Raji (cell line): ENCODE results near the gene NCR3LG1.
A peak's percentile ranks its signal among the peaks of the same experiment; 100 is the strongest.

ENCODE experiments used
- POLR2A ChIP-seq: IDR thresholded peaks from 2 replicates; pipeline ENCODE4 v1.6.1; 2011; ENCODE audit warnings: low read depth, low read length, control low read depth; ENCODE audit not compliant: insufficient read depth

Gene NCR3LG1

DNA sequence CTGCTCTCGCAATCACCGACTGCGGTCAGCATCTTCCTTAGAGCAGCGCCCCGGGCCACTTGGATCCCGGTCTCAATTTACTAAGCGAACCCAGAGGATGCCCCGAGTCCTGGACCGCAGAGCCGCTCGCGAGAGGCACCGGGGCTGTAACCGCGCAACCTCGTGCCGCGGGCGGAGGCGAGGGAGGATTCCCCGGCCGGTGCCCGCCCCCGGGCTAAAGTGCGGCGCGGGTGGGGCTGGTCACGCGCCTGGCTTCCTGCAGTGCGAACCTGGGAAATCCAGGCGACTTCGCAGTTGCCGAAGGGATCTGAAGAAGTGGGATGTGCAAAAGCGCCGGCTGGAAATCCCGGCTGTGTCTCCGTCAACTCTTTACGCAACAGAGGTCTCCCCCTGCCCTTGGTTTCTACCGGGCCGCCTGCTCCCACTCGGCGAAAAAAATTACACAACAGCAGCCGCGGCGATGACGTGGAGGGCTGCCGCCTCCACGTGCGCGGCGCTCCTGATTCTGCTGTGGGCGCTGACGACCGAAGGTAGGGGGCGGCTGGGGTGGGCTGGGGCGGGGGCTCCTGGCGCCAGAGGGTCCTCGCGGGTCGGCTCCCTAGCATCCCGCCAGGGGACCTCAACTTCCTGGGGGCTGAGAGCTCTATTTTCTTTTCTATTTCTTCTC is at the start of gene NCR3LG1:
Gene NCR3LG1 (plus strand): TSS at position 291 of the 667 bp plus-strand sequence. CDS start 170 bp downstream, at position 461.
- TF ChIP-seq POLR2A = peak; percentile 35; the same call in 1 of the 2 replicates

DNA sequence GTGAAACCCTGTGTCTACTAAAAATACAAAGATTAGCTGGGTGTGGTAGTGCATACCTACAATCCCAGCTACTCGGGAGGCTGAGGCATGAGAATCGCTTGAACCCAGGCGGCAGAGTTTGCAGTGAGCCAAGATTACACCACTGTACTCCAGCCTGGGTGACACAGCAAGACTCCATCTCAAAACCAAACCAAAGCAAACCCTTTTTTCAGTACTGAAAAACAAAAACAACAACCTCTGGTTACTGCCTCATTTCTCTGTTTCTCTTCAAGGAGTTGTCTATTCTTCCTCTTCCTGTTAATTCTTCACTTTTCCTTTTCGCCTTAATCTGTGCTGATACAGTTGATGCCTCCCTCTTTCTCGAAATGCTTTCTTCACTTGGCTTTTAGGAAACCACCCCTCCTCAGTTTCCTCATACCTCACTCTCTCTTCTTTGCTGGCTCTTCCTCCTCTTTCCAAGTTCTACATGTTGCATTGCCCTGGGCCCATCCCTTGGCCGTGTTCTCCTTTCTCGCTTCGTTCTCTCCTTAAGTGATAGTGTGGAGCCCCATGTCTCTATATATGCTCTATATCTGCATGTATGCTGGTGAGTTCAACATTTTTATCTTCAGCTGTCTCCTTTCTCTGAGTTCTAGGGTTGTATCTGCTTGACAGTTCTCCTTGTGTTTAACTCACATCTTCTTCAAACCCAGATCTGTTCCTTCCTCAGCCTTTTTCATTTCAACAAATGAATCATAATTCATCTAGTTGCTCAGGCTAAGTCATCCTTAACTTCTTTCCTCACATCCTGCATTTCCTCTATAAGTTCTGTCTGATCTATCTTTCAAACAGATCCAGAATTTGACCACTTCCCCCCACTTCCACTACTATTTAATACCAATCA is 38.0 kb upstream of the NCR3LG1 start:
- no peak for TF ChIP-seq POLR2A

DNA sequence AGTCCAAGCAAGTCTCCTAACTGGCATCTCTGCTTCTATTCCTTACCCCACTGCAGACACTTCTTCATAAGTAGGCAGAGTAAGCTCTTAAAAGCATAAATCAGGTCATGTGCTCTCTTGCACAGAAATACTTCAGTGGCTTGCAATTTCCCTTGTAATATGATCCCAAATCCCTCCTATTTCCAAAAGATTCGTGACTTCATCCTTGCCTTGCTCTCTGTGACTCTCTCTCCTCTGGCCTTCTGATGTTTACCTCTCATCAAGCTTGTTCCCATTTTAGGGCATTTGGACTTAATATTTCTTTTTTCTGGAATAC is 37.4 kb upstream of the NCR3LG1 start:
- no peak for TF ChIP-seq POLR2A

DNA sequence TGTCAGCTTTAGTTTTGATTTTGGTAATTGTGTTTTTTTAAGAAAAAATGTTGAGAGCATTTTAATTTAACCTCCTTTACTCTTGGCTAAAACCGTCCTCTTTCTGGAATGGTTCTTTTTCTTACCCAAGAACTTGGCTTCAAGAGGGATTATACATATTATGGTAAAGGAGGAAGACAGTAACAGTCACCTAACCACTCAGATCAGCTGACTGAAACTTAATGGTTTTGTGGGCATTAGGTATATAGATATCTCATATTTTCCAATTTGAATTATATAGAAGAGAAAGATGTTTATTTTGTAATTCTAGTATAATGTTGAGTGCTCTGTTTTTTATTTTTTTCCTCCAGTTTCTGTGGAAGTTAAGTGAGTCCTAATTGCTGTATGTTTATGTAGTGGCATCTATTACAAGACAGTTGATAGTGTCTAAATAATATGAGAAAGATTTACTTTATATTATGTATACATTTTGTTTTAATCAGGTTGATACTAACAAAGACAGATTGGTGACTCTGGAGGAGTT is 36.6 kb upstream of the NCR3LG1 start:
- no peak for TF ChIP-seq POLR2A

GRCh38 chr11:17328871-17329494 is 22.6 kb upstream of the NCR3LG1 start:
- no peak for TF ChIP-seq POLR2A

DNA sequence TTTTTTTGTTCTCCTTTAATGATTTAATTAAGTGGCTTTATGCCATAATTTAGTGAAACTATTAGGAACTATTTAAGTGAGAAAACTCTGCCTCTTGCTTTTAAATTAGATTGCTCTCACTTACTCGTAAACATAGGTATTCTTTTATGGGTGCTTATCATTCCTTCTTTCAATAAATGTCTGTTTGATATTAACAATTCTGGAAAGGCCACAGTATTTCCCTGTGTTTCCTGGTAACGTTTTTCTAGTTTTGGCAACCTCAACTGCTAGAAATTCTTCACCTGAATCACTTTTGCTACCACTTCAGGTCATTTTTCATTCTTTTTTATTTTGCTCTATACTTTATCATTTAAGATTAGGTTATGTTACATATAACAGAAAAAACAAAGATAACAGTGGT is 19.9 kb upstream of the NCR3LG1 start:
- TF ChIP-seq POLR2A = no peak

DNA sequence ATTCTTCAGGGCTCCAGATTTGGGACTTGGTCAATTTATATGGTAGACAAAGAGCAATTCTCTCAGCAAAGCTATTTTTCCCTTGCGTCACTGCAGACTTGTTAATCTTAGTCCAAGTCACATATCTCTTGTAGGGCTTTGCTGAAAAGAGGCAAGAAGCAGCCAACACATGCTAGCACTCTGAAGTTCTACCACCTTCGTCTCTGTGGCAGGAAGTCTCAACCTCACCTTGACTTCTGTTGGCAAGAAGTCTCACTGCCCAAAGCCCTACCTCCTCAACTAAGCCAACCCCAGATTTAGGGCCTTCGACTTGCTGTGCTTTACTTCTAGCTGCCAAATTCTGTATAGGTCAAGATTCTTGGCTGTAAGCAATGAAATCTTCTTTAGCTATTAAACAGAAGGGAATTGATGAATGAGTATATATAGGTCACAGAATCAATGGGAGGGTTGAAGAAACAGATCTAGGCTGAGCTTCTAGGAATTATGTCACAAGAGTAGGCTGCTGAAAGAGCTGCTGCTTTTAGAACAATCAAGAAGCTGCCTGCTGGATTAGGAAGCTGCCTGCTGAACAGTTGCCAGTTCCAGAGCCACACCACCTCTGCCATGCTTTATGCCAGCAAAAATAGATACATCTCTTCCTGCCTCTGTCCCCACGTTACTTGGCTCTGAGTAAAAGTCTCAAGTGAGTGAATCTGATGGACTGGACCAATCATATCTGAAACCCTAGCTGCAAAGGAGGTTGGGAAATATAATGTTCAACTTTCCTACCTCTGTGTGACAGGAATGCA is 17.6 kb upstream of the NCR3LG1 start:
- TF ChIP-seq POLR2A = no peak

DNA sequence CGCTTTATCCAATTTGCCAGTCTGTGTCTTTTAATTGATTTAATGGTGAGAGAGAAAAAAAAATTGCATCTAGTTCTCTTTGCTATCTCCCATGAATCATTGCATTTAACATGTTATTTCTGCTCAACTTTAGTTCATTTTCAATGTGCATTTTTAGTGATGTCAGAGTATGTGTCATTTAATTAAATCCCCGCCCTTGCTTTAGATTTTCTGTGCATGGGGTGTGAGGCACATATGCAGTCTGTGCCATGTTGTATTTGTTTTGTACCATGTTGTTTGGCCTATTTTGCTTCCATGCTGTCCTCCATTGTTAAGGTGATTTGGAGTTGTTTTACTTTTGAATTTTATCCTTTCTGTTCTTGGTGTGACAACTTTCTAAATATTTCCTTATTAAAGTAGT is 8.3 kb upstream of the NCR3LG1 start:
- TF ChIP-seq POLR2A = no peak

GRCh38 chr11:17343907-17344306 is 7.7 kb upstream of the NCR3LG1 start:
- TF ChIP-seq POLR2A = no peak

DNA sequence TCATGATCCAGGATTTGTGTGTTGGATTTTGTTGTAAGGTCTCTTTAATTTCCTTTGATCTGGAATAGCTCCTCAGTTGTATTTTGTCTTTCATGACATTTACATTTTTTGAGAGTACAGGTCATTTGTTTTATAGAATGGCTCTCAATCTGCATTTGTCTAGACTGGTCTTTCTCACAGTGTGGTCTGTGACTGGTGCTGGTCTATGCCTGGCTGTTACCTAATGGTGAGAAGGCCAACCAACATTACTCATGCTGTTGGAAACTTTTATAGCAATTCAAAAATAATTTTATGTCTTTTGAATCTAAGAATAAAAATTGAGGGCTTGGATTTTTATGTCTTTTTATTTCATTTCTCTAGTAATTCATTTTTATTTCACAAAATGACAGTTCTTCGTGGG is 3.9 kb upstream of the NCR3LG1 start:
- TF ChIP-seq POLR2A = no peak

DNA sequence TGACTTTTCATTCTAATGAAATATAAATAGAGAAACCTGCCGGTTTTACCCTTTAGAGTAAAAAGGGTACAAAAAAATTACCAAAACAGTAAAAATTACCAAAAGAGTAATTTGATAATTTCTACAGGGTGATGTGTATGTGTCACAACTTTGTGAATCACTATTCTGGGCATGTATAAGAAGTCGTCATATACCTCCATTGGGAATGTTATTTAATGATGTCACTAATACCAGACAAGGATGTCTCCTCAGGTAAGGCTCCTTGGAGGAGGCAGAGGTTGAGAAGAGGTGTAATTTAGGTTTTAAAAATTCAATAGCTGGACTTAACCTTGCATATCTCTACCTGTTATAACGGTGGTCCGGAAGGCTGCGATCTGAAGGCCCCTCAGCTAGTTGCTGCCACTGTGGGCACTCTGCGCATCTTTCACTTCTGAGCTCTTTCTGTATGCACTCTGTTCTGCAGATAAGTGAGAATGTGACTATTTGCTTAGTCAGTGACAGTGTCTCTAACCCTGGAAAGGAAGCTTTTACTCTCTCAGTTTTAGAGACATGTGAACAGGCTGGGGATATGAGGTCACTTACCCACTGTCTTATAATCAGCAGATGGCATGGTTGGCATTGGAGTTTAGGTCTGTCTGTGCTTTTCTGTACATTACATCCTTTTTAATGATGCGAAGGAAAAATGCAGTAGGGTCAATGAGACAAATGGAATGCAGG is 987 bp upstream of the NCR3LG1 start:
- TF ChIP-seq POLR2A = no peak

GRCh38 chr11:17351172-17351509 is 459 bp upstream of the NCR3LG1 start:
- no peak for TF ChIP-seq POLR2A

- peak; percentile 66 for TF ChIP-seq POLR2A
These were observed 1.6 kb downstream of the NCR3LG1 start for GRCh38 chr11:17352950-17353820.
